ENCODE measurements around the gene NEDD8.

The NEDD8 gene

DNA sequence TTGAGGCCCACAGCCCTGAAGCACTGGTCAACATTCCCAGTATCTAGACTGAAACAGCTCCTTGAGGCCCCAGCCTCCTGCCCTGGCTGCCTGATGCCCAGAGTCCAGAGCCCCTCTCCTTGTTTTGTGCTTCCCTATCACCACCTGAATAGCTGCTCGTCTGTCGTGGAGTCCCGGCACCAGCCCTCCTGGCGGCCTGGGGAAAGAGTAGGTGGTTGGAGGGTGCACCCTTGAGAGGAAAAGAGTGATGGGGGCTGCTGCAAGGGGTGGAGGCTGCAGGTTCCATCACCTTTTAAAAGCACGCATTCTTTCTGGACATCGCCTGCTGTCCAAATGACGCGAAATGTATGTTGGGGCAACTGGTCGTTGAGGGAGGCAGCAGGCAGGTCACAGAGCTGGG lies 36.1 kb upstream of the NEDD8 start:
- H3K27ac ChIP-seq (ENCODE audit: low read length) = no peak overlapping the region
- no peaks in the 10 kb centered on the region for H4K20me1 ChIP-seq (ENCODE audit: insufficient read depth, low read length)
- H3K4me1 ChIP-seq (ENCODE audit: insufficient read depth, low read length) = peaks cover 27% of the 10 kb centered on the region
- no peaks in the 10 kb centered on the region for H3K27me3 ChIP-seq (ENCODE audit: insufficient read depth, low read length, poor library complexity)
- no peaks in the 10 kb centered on the region for H3K9me3 ChIP-seq (ENCODE audit: insufficient read depth, low read length, severe bottlenecking)
- H3K4me2 ChIP-seq (ENCODE audit: insufficient read depth, low read length) = no peak overlapping the region
- H3K79me2 ChIP-seq (ENCODE audit: insufficient read depth, low read length) = peaks cover 6% of the 10 kb centered on the region; the same call in 1 of the 2 replicates
- DNase-seq (no peak), ATAC-seq (ENCODE audit: insufficient read depth, low read depth) (no peak)
- H3K4me3 ChIP-seq (ENCODE audit: low read depth in 1 of 2, low read length in 2 of 2) = no peak overlapping the region
- H3K9ac ChIP-seq (ENCODE audit: low read depth, low read length) = no peak overlapping the region
- H2AFZ ChIP-seq (ENCODE audit: low read depth, low read length) = no peak overlapping the region
- peaks cover 14% of the 10 kb centered on the region; the same call in 1 of the 2 replicates for H3K36me3 ChIP-seq (ENCODE audit: insufficient read depth, low read length)
- TF ChIP-seq, protein P1, sequence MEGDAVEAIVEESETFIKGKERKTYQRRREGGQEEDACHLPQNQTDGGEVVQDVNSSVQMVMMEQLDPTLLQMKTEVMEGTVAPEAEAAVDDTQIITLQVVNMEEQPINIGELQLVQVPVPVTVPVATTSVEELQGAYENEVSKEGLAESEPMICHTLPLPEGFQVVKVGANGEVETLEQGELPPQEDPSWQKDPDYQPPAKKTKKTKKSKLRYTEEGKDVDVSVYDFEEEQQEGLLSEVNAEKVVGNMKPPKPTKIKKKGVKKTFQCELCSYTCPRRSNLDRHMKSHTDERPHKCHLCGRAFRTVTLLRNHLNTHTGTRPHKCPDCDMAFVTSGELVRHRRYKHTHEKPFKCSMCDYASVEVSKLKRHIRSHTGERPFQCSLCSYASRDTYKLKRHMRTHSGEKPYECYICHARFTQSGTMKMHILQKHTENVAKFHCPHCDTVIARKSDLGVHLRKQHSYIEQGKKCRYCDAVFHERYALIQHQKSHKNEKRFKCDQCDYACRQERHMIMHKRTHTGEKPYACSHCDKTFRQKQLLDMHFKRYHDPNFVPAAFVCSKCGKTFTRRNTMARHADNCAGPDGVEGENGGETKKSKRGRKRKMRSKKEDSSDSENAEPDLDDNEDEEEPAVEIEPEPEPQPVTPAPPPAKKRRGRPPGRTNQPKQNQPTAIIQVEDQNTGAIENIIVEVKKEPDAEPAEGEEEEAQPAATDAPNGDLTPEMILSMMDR (IDR thresholded peaks at IDR 0.05; ENCODE audit: borderline replicate concordance, extremely low read depth, low read length, poor library complexity, severe bottlenecking) = no peak
- TF ChIP-seq EZH2 (IDR thresholded peaks at IDR 0.05; ENCODE audit: borderline replicate concordance, low read depth, low read length, severe bottlenecking) = no peak

DNA sequence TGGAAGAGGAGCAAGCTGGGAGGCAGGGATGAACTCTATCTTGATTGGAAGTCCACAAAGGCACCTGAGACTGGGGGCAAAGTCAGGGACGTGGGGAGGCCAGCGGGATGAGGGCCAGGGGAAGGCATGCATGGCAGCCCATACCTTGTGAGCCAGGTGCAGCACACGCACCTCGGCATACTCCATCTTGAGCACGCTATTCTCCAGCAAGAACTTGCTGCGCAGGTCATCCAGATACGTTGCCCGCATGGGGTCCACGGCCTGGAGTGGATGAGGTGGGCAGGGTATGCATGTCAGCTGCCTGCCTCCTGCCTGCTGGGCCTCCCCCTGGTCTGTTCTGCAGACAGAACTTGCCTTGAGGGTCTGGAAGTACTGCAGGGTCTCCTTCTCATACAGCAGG lies 35.3 kb upstream of the NEDD8 start:
- Histone ChIP-seq H3K4me1 (ENCODE audit: insufficient read depth, low read length) (peaks cover 23% of the 10 kb centered on the region), H3K27ac (ENCODE audit: low read length) (no peak overlapping the region), H3K9ac (ENCODE audit: low read depth, low read length) (no peak overlapping the region), H3K9me3 (ENCODE audit: insufficient read depth, low read length, severe bottlenecking) (no peaks in the 10 kb centered on the region), H3K4me3 (ENCODE audit: low read depth in 1 of 2, low read length in 2 of 2) (no peak overlapping the region), H3K79me2 (ENCODE audit: insufficient read depth, low read length) (peaks cover 6% of the 10 kb centered on the region; the same call in 1 of the 2 replicates), H3K27me3 (ENCODE audit: insufficient read depth, low read length, poor library complexity) (no peaks in the 10 kb centered on the region), H3K36me3 (ENCODE audit: insufficient read depth, low read length) (peaks cover 14% of the 10 kb centered on the region; the same call in 1 of the 2 replicates), H3K4me2 (ENCODE audit: insufficient read depth, low read length) (no peak overlapping the region), H2AFZ (ENCODE audit: low read depth, low read length) (no peak overlapping the region), H4K20me1 (ENCODE audit: insufficient read depth, low read length) (no peaks in the 10 kb centered on the region)
- TF ChIP-seq EZH2 (IDR thresholded peaks at IDR 0.05; ENCODE audit: borderline replicate concordance, low read depth, low read length, severe bottlenecking) = no peak
- TF ChIP-seq, protein P1 (IDR thresholded peaks at IDR 0.05; ENCODE audit: borderline replicate concordance, extremely low read depth, low read length, poor library complexity, severe bottlenecking) = no peak
- ATAC-seq (ENCODE audit: insufficient read depth, low read depth) (no peak), DNase-seq (no peak)

DNA sequence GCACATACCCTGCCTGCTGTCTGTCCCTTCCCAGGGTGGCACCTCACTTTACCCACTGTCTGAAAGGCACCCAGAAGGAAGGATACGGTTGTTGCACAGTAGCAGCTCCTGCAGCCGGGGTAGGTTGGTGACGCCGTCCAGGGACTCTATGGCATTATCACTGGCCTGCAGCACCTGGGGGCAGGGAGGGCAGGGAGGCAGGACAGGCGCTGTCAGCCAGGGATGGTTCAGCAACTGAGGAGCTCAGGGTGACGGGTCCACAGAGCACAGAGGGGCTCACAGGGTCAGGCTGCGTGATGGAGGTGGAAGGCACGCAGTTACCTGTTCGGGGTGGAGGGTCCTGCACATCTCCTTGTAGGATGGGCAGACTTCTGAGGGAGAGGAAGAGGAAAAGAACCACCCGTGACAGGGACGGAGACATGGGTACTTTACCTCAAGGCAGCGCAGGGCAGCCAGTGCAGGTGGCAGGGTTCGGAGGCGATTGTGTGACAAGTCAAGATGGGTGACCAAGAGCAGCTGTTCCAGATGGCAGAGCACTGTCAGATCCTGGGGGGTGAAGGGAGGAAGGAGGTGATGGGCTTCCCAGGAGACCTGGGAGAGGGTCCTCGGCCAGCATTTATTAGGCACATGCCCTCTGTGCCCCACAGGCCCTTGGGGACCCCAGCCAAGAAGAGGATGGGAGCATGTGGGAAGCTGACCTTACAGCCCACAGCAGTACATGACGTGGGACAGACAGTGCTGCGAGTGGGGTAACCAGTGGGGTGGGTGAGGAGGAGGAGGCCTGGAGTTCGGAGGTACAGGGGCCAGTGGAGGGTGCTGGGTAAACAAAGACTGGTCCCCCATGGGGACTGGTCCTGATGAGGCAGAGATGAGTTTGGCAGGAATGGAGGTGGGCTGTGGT lies 34.4 kb upstream of the NEDD8 start:
- peaks cover 14% of the 10 kb centered on the region; the same call in 1 of the 2 replicates for H3K36me3 ChIP-seq (ENCODE audit: insufficient read depth, low read length)
- ATAC-seq (ENCODE audit: insufficient read depth, low read depth) = no peak
- TF ChIP-seq EZH2 (IDR thresholded peaks at IDR 0.05; ENCODE audit: borderline replicate concordance, low read depth, low read length, severe bottlenecking) = no peak
- TF ChIP-seq, protein P1 (IDR thresholded peaks at IDR 0.05; ENCODE audit: borderline replicate concordance, extremely low read depth, low read length, poor library complexity, severe bottlenecking) = no peak
- no peak overlapping the region for H3K4me2 ChIP-seq (ENCODE audit: insufficient read depth, low read length)
- no peak overlapping the region for H2AFZ ChIP-seq (ENCODE audit: low read depth, low read length)
- H3K27me3 ChIP-seq (ENCODE audit: insufficient read depth, low read length, poor library complexity) = no peaks in the 10 kb centered on the region
- no peak overlapping the region for H3K9ac ChIP-seq (ENCODE audit: low read depth, low read length)
- H3K4me3 ChIP-seq (ENCODE audit: low read depth in 1 of 2, low read length in 2 of 2) = no peak overlapping the region
- no peak overlapping the region for H3K27ac ChIP-seq (ENCODE audit: low read length)
- H3K79me2 ChIP-seq (ENCODE audit: insufficient read depth, low read length) = 0 out of 2 replicates have a peak, but pooled peaks cover under 1% of the 10 kb centered on the region
- H3K9me3 ChIP-seq (ENCODE audit: insufficient read depth, low read length, severe bottlenecking) = no peaks in the 10 kb centered on the region
- no peak for DNase-seq
- H3K4me1 ChIP-seq (ENCODE audit: insufficient read depth, low read length) = peaks cover 14% of the 10 kb centered on the region
- no peaks in the 10 kb centered on the region for H4K20me1 ChIP-seq (ENCODE audit: insufficient read depth, low read length)
